Karpas-422 (cell line): ENCODE data around the gene CTDP1. TPM values are rescaled to one million over a fixed set of nuclear protein-coding genes. Genes with fewer than 3 reads are reported as not detected.
A peak's percentile ranks its signal among the peaks of the same experiment; 100 is the strongest.

ENCODE experiments used
- DNase-seq: peaks from one replicate; pipeline ENCODE4 v3.0.0-alpha.2; 2015
- H2AFZ ChIP-seq: fragments of 200-600 bp; sonication (generic); 2 replicates; pipeline ENCODE4 v1.6.1; 2014; ENCODE audit warnings: antibody characterized with exemption, low read length, mixed read lengths
- H3K27ac ChIP-seq: fragments of 200-600 bp; sonication (generic); 2 replicates; pipeline ENCODE4 v1.5.1; 2014; ENCODE audit warnings: mild to moderate bottlenecking, low read length, moderate library complexity
- H3K27me3 ChIP-seq: fragments of 200-600 bp; sonication (generic); 2 replicates; pipeline ENCODE4 v1.6.1; 2014; ENCODE audit warnings: low read length, mixed read lengths
- H3K36me3 ChIP-seq: fragments of 200-600 bp; sonication (generic); 2 replicates; pipeline ENCODE4 v1.6.1; 2014; ENCODE audit warnings: low read length, mixed read lengths; ENCODE audit not compliant: insufficient read depth
- H3K4me1 ChIP-seq: fragments of 200-600 bp; sonication (generic); 2 replicates; pipeline ENCODE4 v1.6.1; 2014; ENCODE audit warnings: mild to moderate bottlenecking, low read length, mixed read lengths
- H3K4me2 ChIP-seq: fragments of 200-600 bp; sonication (generic); 2 replicates; pipeline ENCODE4 v1.6.1; 2014; ENCODE audit warnings: low read length, low read depth, mild to moderate bottlenecking; ENCODE audit not compliant: poor library complexity, severe bottlenecking
- H3K4me3 ChIP-seq: fragments of 200-600 bp; sonication (generic); 2 replicates; pipeline ENCODE4 v1.5.1; 2014; ENCODE audit warnings: mild to moderate bottlenecking, antibody characterized with exemption, low read length, mixed read lengths
- H3K79me2 ChIP-seq: fragments of 200-600 bp; sonication (generic); 2 replicates; pipeline ENCODE4 v1.6.1; 2014; ENCODE audit warnings: mild to moderate bottlenecking, low read length, mixed read lengths
- H3K9ac ChIP-seq: fragments of 200-600 bp; sonication (generic); 2 replicates; pipeline ENCODE4 v1.6.0; 2014; ENCODE audit warnings: low read length
- H3K9me2 ChIP-seq: fragments of 200-600 bp; sonication (generic), shearing (Covaris generic); replicated peaks from 2 replicates; pipeline ENCODE4 v1.6.0; 2014; ENCODE audit warnings: mild to moderate bottlenecking, low read length, moderate library complexity; ENCODE audit not compliant: insufficient read depth
- H3K9me3 ChIP-seq: fragments of 300-700, 200-600 bp; sonication (generic); 2 replicates; pipeline ENCODE4 v1.6.1; 2014; ENCODE audit warnings: low read length, mixed read lengths
- H4K20me1 ChIP-seq: fragments of 200-600 bp; sonication (generic); 2 replicates; pipeline ENCODE4 v1.6.1; 2014; ENCODE audit warnings: mild to moderate bottlenecking, antibody characterized with exemption, low read length, low read depth; ENCODE audit not compliant: insufficient read depth
- total RNA-seq: library from RNA; depleted of rRNA; stranded (reverse); fragments of >200 nt; shearing (Covaris generic); gene quantifications from 2 replicates; pipeline ENCODE4 v1.2.3, GENCODE V29; 2014; ENCODE audit warnings: low replicate concordance

The CTDP1 gene
- total RNA-seq, 1 experiment from 2014 or later: 14.1 TPM

DNA sequence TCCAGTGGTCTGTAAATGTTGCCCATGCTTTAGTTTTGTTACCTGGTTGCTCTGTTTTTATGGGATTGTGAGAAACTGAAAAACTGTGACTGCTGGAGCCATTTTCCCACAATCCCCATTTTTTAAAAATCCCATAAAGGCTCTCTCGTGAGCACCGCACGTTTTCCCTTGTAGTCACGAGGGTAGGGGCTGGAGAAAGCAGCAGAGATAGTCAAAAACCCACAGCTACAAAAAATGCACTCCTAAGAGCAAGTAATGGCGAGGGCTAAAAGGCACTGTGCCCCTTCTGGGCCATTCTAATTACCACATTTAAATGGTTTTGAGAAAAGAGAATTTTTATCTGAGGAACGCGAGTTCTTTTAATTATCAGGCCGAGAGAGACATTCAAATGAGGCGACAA is 1.8 kb upstream of the CTDP1 start:
- Histone ChIP-seq H3K27me3 (no peaks in the 10 kb centered on the region), H3K36me3 (no peaks in the 10 kb centered on the region), H3K4me3 (peak overlapping the region; percentile 92), H3K9ac (peak overlapping the region; percentile 83), H3K9me2 (no peaks in the 10 kb centered on the region), H3K27ac (no peak overlapping the region), H3K79me2 (peaks cover 50% of the 10 kb centered on the region), H3K9me3 (no peaks in the 10 kb centered on the region), H4K20me1 (peaks cover 27% of the 10 kb centered on the region), H3K4me1 (peaks cover 33% of the 10 kb centered on the region), H3K4me2 (peak overlapping the region; percentile 83), H2AFZ (no peak overlapping the region)
- DNase-seq: no peak

DNA sequence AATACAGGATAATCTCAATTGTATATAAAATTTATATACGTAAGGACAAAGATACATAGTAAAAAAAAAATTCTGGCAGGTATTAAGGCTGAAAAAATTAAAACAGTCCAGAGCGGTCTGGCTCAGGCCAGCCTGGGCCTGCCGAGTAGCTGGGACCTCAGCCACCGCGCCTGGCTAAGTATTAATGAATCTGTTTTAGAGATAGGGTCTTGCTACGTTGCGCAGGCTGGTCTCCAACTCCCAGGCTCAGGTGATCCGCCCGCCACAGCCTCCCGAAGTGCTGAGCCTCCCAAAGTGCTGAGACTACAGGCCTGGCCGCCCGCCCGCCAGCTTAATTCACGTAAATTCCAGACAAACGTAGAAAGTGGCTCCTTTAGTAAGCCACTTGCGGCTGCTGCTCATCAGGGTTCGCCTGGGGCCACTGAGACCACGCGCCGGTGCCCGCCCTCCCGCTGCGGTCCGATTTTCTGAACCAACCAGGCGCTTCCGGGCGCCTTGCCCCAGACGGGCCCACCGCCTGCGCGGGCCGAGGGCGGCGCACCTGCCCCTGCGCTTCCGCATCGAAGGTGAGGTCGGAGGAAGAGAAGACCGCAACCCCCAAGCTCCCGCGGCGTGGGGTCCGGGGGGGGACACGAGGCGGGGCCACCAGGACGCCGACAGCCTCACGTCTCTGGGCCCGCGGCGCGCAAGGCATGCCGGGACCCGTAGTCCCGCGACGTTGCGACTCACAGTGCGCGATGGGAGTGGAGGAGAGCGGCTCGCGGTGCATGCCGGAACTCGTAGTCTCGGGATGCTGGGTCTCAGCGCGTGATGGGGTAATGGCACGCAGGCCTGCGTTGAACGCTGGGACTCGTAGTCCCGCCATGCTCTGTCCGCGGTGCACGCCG is 695 bp upstream of the CTDP1 start:
- Histone ChIP-seq H3K9me2 (no peaks in the 10 kb centered on the region), H2AFZ (peak overlapping the region; percentile 97), H3K27ac (peak overlapping the region; percentile 76), H3K4me3 (peak overlapping the region; percentile 92), H3K4me1 (peaks cover 33% of the 10 kb centered on the region), H3K79me2 (peaks cover 61% of the 10 kb centered on the region), H3K9ac (peak overlapping the region; percentile 83), H4K20me1 (peaks cover 38% of the 10 kb centered on the region), H3K27me3 (no peaks in the 10 kb centered on the region), H3K4me2 (peak overlapping the region; percentile 97), H3K9me3 (no peaks in the 10 kb centered on the region), H3K36me3 (no peaks in the 10 kb centered on the region)
- DNase-seq: peak; percentile 100

GRCh38 chr18:79680100-79680879 is 687 bp downstream of the CTDP1 start:
- no peak overlapping the region for H2AFZ ChIP-seq
- no peaks in the 10 kb centered on the region for H3K36me3 ChIP-seq
- H3K79me2 ChIP-seq: peaks cover 75% of the 10 kb centered on the region
- H3K27me3 ChIP-seq: no peaks in the 10 kb centered on the region
- DNase-seq: peak; percentile 65
- peak overlapping the region; percentile 83 for H3K9ac ChIP-seq
- H3K4me2 ChIP-seq: peak overlapping the region; percentile 97
- H3K9me3 ChIP-seq: no peaks in the 10 kb centered on the region
- H3K9me2 ChIP-seq: no peaks in the 10 kb centered on the region
- H3K4me1 ChIP-seq: peaks cover 33% of the 10 kb centered on the region
- H4K20me1 ChIP-seq: peaks cover 51% of the 10 kb centered on the region
- peak overlapping the region; percentile 92 for H3K4me3 ChIP-seq
- no peak overlapping the region for H3K27ac ChIP-seq

GRCh38 chr18:79680891-79681339 is 1.3 kb downstream of the CTDP1 start:
- Histone ChIP-seq H3K9ac (peak overlapping the region; percentile 83), H3K4me3 (peak overlapping the region; percentile 92), H4K20me1 (peaks cover 55% of the 10 kb centered on the region), H3K9me3 (no peaks in the 10 kb centered on the region), H3K9me2 (no peaks in the 10 kb centered on the region), H3K27me3 (no peaks in the 10 kb centered on the region), H3K4me2 (peak overlapping the region; percentile 97), H3K4me1 (peaks cover 33% of the 10 kb centered on the region), H3K36me3 (peaks cover under 1% of the 10 kb centered on the region; the same call in 1 of the 2 replicates), H3K27ac (no peak overlapping the region), H3K79me2 (peaks cover 81% of the 10 kb centered on the region), H2AFZ (no peak overlapping the region)
- no peak for DNase-seq

DNA sequence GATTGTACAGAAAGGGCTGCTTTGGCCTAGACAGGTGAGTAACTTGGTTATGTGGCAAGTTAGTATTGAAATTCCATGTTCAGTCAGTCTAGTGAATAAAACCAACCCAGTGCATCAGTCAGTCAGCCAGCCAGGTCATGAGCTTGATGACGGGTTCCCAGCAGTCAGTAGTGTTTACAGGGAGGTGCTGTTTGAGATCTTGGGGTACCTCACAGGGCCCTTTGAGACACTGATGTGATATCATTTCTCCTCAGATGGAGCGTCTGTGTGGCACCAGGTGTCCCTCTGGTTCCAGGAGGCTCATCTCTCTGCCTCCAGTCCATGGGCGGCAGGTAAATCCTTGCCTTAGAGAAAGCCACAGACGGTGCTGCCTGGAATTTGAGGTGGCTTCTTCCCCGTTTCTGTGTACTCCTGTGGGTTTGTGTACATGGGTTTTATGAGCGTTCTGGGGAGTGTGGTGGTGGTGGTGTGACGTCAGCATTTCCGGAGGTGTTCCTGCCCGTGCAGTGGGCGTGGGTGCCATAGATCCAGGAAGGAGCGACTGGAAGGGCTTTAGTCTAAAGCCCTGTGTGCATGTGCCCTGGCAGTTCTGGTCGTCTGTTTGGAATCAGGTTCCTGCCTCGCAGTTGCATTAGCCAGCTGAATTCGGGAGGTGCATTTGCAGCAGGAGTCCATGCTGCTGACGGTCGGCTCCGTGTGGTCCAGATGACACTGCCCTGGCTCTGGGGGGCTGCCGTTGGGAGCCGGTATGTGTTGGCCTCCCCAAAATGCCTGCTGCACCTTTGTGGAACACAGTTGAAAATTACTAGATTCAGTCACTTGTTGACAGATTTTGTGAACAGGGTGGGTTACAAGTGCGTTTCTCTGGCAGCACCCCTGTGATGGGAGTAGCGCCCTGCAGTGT is 2.1 kb downstream of the CTDP1 start:
- Histone ChIP-seq H3K9me3 (no peaks in the 10 kb centered on the region), H3K27me3 (no peaks in the 10 kb centered on the region), H3K9ac (peak overlapping the region; percentile 83), H3K4me1 (peaks cover 33% of the 10 kb centered on the region), H3K4me2 (peak overlapping the region; percentile 97), H3K9me2 (no peaks in the 10 kb centered on the region), H2AFZ (no peak overlapping the region), H3K27ac (no peak overlapping the region), H3K4me3 (peak overlapping the region; percentile 92), H3K79me2 (peaks cover 86% of the 10 kb centered on the region), H4K20me1 (peaks cover 62% of the 10 kb centered on the region), H3K36me3 (peaks cover 7% of the 10 kb centered on the region; the same call in 1 of the 2 replicates)
- DNase-seq: peak; percentile 56

- peaks cover 62% of the 10 kb centered on the region for H4K20me1 ChIP-seq
- H3K79me2 ChIP-seq: peaks cover 79% of the 10 kb centered on the region
- no peaks in the 10 kb centered on the region for H3K9me3 ChIP-seq
- no peak overlapping the region for H3K4me3 ChIP-seq
- no peak overlapping the region for H3K9ac ChIP-seq
- no peak for DNase-seq
- H3K27ac ChIP-seq: no peak overlapping the region
- no peaks in the 10 kb centered on the region for H3K27me3 ChIP-seq
- H2AFZ ChIP-seq: no peak overlapping the region
- H3K4me1 ChIP-seq: peaks cover 28% of the 10 kb centered on the region
- H3K36me3 ChIP-seq: peaks cover 7% of the 10 kb centered on the region; the same call in 1 of the 2 replicates
- H3K4me2 ChIP-seq: no peak overlapping the region
- no peaks in the 10 kb centered on the region for H3K9me2 ChIP-seq
Measured at GRCh38 chr18:79682481-79682880, 2.9 kb downstream of the CTDP1 start.

- DNase-seq: no peak
- no peak overlapping the region for H3K9ac ChIP-seq
- no peak overlapping the region for H3K4me3 ChIP-seq
- H3K9me3 ChIP-seq: no peaks in the 10 kb centered on the region
- no peaks in the 10 kb centered on the region for H3K27me3 ChIP-seq
- no peak overlapping the region for H3K4me2 ChIP-seq
- no peak overlapping the region for H3K27ac ChIP-seq
- peaks cover 67% of the 10 kb centered on the region for H4K20me1 ChIP-seq
- H3K79me2 ChIP-seq: peaks cover 79% of the 10 kb centered on the region
- peaks cover 22% of the 10 kb centered on the region for H3K4me1 ChIP-seq
- no peaks in the 10 kb centered on the region for H3K9me2 ChIP-seq
- H3K36me3 ChIP-seq: peaks cover 7% of the 10 kb centered on the region; the same call in 1 of the 2 replicates
- H2AFZ ChIP-seq: no peak overlapping the region
Measured at GRCh38 chr18:79682894-79683625, 3.5 kb downstream of the CTDP1 start.
